Activated B cell treated with CpG ODN at 0.5 μM for 24 hours (primary cell): ENCODE results near the gene SLC66A2. TPM values are rescaled to one million over a fixed set of nuclear protein-coding genes. Genes with fewer than 3 reads are reported as not detected.

Experiments used
- ATAC-seq: fragments of 200-7000 bp; cut with Tn5 transposase; one replicate; pipeline ENCODE4 v1.10.0; 2021; ENCODE audit warnings: low read depth, mild to moderate bottlenecking, moderate library complexity
- CTCF ChIA-PET: fragments of 350-600 bp; sonication (Branson Sonifier 250); formaldehyde crosslinking; loops from one replicate; lab custom pipeline; 2021; ENCODE audit warnings: antibody characterized with exemption; lab: Charles Lee
- POLR2A ChIA-PET: fragments of 350-600 bp; sonication (Branson Sonifier 250); formaldehyde crosslinking; loops from one replicate; lab custom pipeline; 2021; ENCODE audit warnings: antibody characterized with exemption; lab: Charles Lee
- DNase-seq: peaks from one replicate; pipeline ENCODE4 v3.0.0; 2022
- H3K27ac Mint-ChIP-seq: one replicate; pipeline ENCODE4 v1.8.0; 2020; ENCODE audit warnings: mixed read lengths
- H3K27me3 Mint-ChIP-seq: one replicate; pipeline ENCODE4 v1.8.0; 2021; ENCODE audit warnings: mixed read lengths
- H3K36me3 Mint-ChIP-seq: one replicate; pipeline ENCODE4 v1.8.0; 2021; ENCODE audit warnings: low read depth, mixed read lengths
- H3K4me1 Mint-ChIP-seq: one replicate; pipeline ENCODE4 v1.8.0; 2021; ENCODE audit warnings: mixed read lengths
- H3K4me3 Mint-ChIP-seq: one replicate; pipeline ENCODE4 v1.8.0; 2020; ENCODE audit warnings: mild to moderate bottlenecking, mixed read lengths
- H3K9me3 Mint-ChIP-seq: one replicate; pipeline ENCODE4 v1.8.0; 2020; ENCODE audit warnings: mixed read lengths
- CTCF ChIP-seq: fragments of 200-600 bp; IDR thresholded peaks from one replicate; pipeline ENCODE4 v1.8.0; 2022; ENCODE audit warnings: antibody characterized with exemption, mild to moderate bottlenecking
- intact Hi-C: fragments of 100-400 bp; cut with micrococcal nuclease; formaldehyde crosslinking; loops from one replicate; pipeline ENCODE4 v1.15.1; 2024
- total RNA-seq: library from RNA; stranded (reverse); gene quantifications from 2 replicates; pipeline ENCODE4 v1.2.3, GENCODE V29; 2022

Gene SLC66A2
- total RNA-seq, 1 donor from 2014 or later: 36.4 TPM

GRCh38 chr18:79889569-79889968, 61.9 kb downstream of the SLC66A2 start:
- no peak for TF ChIP-seq CTCF
- no peaks in the 10 kb centered on the region for H3K27me3 Mint-ChIP-seq
- intact Hi-C loops: no loop called here
- H3K4me1 Mint-ChIP-seq: no peaks in the 10 kb centered on the region
- ATAC-seq (no peak), DNase-seq (no peak)
- CTCF ChIA-PET: no interaction called here
- peaks cover 48% of the 10 kb centered on the region for H3K9me3 Mint-ChIP-seq
- no peaks in the 10 kb centered on the region for H3K36me3 Mint-ChIP-seq
- POLR2A ChIA-PET: no interaction called here
- no peak overlapping the region for H3K4me3 Mint-ChIP-seq
- no peak overlapping the region for H3K27ac Mint-ChIP-seq

- no peaks in the 10 kb centered on the region for H3K27me3 Mint-ChIP-seq
These were observed 63.4 kb downstream of the SLC66A2 start for GRCh38 chr18:79888016-79888415.

GRCh38 chr18:79887181-79888000, 64.1 kb downstream of the SLC66A2 start:
- intact Hi-C loops: no loop called here
- H3K27me3 Mint-ChIP-seq: no peaks in the 10 kb centered on the region
- H3K4me1 Mint-ChIP-seq: no peaks in the 10 kb centered on the region
- ChIA-PET CTCF (no interaction called here), POLR2A (no interaction called here)
- no peaks in the 10 kb centered on the region for H3K36me3 Mint-ChIP-seq
- TF ChIP-seq CTCF: no peak
- no peak for ATAC-seq
- DNase-seq: no peak
- H3K4me3 Mint-ChIP-seq: no peak overlapping the region
- no peak overlapping the region for H3K27ac Mint-ChIP-seq
- peaks cover 28% of the 10 kb centered on the region for H3K9me3 Mint-ChIP-seq

More at GRCh38 chr18:79888016-79888415, 63.4 kb downstream of the SLC66A2 start:
- intact Hi-C loops: no loop called here
- peaks cover 34% of the 10 kb centered on the region for H3K9me3 Mint-ChIP-seq
- DNase-seq: no peak
- no peak for TF ChIP-seq CTCF
- H3K4me1 Mint-ChIP-seq: no peaks in the 10 kb centered on the region
- ChIA-PET CTCF (no interaction called here), POLR2A (interaction anchor here (0.6 kb wide), 1 partner anchor 16 kb away, joined by 3 read pairs; no protein-coding TSS in a partner anchor)
- no peaks in the 10 kb centered on the region for H3K36me3 Mint-ChIP-seq
- H3K4me3 Mint-ChIP-seq: no peak overlapping the region
- ATAC-seq: no peak
- H3K27ac Mint-ChIP-seq: no peak overlapping the region

GRCh38 chr18:79884963-79885728, 66.3 kb downstream of the SLC66A2 start:
- ATAC-seq (no peak), DNase-seq (no peak)
- ChIA-PET POLR2A (no interaction called here), CTCF (no interaction called here)
- intact Hi-C loops: no loop called here
- H3K4me1 Mint-ChIP-seq: no peaks in the 10 kb centered on the region
- no peak for TF ChIP-seq CTCF
- peaks cover 12% of the 10 kb centered on the region for H3K9me3 Mint-ChIP-seq
- H3K4me3 Mint-ChIP-seq: no peak overlapping the region
- no peaks in the 10 kb centered on the region for H3K36me3 Mint-ChIP-seq
- no peaks in the 10 kb centered on the region for H3K27me3 Mint-ChIP-seq
- H3K27ac Mint-ChIP-seq: no peak overlapping the region

- H3K4me3 Mint-ChIP-seq: no peak overlapping the region
- ATAC-seq: no peak
- no peaks in the 10 kb centered on the region for H3K27me3 Mint-ChIP-seq
- POLR2A ChIA-PET: no interaction called here
- peaks cover 7% of the 10 kb centered on the region for H3K9me3 Mint-ChIP-seq
- intact Hi-C loops: no loop called here
- DNase-seq: no peak
- CTCF ChIA-PET: no interaction called here
- no peak for TF ChIP-seq CTCF
- H3K36me3 Mint-ChIP-seq: no peaks in the 10 kb centered on the region
- H3K4me1 Mint-ChIP-seq: no peaks in the 10 kb centered on the region
- no peak overlapping the region for H3K27ac Mint-ChIP-seq
These were observed 67.0 kb downstream of the SLC66A2 start for GRCh38 chr18:79884294-79884962.
